AG08396 (cell line): ENCODE results near the gene ENTREP3.
"Not testable (repeated sequence)": the region's sequence is repeated elsewhere in the genome, so short reads cannot be mapped to it uniquely, and the experiment has no call there.

Source experiments
- DNase-seq: peaks from one replicate; pipeline ENCODE4 v3.0.0; 2012; ENCODE audit warnings: low spot score, mixed read lengths

Gene ENTREP3, protein sequence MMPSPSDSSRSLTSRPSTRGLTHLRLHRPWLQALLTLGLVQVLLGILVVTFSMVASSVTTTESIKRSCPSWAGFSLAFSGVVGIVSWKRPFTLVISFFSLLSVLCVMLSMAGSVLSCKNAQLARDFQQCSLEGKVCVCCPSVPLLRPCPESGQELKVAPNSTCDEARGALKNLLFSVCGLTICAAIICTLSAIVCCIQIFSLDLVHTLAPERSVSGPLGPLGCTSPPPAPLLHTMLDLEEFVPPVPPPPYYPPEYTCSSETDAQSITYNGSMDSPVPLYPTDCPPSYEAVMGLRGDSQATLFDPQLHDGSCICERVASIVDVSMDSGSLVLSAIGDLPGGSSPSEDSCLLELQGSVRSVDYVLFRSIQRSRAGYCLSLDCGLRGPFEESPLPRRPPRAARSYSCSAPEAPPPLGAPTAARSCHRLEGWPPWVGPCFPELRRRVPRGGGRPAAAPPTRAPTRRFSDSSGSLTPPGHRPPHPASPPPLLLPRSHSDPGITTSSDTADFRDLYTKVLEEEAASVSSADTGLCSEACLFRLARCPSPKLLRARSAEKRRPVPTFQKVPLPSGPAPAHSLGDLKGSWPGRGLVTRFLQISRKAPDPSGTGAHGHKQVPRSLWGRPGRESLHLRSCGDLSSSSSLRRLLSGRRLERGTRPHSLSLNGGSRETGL

DNA sequence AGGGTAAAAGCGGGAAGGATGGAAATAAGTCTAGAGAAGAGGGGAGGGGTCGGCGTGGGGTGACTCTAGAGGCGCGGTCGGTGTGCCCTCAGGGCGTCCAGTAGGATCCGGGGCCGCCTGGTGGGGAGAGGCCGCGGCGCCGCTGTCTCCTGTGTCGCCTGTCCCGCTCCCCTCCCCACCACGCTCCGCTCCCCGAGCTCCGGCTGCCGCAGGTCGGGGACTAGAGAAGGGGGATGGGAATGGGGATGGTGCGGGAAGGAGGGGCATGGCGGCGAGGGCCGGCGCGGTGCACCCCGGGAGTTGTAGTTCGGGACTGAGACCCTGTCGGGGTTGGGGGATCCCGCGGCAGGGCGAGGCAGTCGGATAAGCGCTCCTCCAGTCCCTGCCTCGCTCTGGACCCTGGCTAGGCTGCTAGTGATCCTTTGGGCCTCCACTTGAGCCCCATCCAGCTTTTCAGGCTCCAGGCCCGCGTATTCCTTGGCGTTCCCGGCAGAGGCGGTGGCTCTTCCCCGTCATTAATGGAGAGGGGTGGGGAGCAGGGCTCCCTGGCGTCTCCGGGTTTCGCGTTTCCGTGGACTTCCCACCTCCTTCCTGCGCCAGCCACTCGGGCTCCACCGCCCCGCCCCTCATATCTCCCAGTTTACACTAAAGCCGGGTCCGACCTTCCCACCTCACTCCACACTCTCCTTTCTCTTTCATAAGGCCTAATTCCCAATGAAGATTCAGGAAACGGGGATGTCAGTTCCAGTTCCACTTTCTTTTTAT, at the start of gene ENTREP3:
ENTREP3 (minus strand) TSS at position 241 of the 765 bp plus-strand sequence. CDS start 606 bp downstream, outside the sequence.
- peak; percentile 92 for DNase-seq

DNA sequence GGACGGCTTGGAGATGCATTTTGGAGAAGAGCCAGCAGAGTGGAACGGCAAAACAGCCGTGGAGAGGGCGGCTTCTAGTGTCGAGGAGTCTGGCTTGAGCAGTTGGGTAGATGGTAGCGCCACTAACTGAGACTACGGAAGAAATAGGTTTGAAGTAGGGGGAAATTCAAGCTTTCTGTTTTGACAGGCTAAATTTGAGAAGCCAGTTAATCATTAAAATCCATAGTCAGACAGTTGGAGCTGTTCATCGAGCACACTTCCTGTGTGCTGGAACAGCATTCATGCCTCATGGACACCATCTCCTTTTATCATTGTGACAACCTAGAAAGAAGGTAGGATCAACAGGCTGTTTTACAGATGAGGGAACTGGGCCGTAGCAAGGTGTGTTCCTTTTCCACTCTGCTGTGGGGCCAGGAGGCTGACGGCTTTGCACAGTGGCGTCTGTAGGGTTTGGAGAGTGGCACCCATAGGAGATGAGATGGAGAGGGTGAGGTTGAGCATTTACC, 49.3 kb upstream of the ENTREP3 start:
- DNase-seq: no peak

DNA sequence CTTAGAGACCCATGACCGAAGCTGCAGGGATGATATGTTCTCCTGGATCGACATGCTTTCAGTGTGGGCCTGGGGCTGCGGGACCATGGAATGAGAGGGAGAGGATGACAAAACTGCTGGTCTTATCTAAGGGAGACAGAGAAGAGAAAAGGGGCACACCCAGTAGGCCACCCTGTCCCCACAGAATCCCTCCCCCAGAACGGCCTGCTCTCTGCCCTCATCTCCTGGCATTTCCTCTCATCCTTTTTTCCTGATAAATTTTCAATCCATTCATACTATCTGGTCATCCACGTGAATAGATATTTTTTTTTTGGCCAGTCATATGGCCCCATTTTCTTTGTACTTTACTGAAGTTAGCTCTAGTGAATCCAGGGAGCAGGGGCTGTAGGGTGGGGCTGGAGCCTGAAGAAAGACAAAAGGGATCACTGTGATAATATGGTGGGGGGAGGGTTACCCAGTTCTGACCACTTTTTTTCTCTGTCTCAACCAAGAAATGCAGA, 46.1 kb upstream of the ENTREP3 start, which contains the start of gene PKLR:
PKLR (minus strand) TSS at position 97 of the 500 bp plus-strand sequence; CDS start at position 54, 43 bp downstream.
- DNase-seq: no peak

DNA sequence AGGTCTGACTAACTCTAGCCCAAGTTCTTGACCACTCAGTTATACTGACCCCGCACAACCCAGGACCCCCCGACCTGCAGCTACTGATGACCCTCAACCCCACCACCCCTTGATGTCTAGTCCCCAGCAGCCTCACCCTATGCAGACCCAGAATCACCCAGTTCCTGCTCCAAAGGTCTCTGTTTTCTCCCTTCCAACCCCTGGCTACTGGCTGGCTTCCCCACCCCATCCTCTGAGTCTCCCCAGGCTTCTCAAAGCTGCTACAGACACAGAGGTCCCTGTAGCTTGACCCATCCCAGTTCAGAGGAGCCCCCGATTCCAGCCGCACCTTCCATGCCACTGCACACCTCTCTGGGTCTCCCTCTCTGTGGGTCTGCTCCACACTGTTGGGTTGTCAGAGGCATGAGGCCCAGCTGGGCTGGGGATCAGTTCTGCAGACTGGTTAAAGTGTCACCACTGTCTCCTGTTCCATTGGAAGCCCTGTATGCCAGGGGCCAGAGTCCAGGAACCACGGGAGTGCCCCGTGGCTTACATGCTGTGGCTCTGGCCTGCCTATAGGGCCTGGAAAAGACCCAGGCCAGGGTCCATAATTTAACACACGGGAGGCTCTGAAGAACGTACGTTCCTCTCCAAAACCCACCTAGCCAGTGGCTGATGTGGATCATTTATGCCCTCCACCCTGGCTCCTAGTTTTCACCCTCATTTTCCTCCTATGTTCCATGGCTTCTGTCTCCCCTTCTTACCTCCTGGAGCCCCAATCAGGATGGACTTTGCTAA, 45.5 kb upstream of the ENTREP3 start:
- no peak for DNase-seq

DNA sequence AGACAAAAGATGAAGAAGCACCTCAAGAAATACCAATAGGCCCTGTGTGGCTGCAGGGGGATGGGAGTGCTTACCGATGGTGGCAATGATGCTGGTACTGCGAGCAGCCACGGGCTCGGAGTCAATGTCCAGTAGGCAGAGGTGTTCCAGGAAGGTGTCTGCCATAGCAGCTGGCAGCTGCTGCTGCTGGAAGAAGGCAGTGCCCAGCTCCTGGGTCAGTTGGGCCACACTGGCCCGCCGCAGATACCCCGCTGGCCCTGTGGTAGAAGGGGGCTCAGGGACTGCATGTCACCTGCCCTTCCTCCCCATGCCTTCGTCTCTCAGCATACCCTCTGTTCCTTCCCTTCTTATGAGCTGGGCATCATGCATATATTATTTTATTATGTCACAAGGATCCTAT, 44.7 kb upstream of the ENTREP3 start:
- no peak for DNase-seq

DNA sequence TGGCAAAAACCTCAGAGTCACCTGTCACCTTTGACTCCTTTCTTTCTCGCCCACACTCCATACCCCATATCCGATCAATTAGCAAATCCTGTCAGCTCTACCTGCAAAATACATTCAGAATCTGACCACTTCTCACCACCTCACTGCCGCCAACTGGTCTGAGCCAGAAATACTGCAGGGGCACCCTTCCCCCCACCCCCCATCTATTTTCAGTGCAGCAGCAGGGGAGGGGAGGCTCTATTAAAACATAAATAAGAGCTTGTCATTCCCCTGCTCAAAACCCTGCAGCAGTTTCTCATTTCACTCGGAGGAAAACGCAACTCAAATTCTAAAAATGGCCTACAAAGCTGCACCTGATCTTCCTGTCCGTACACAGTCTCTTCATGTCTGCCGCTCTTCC, 42.1 kb upstream of the ENTREP3 start:
- no peak for DNase-seq

DNA sequence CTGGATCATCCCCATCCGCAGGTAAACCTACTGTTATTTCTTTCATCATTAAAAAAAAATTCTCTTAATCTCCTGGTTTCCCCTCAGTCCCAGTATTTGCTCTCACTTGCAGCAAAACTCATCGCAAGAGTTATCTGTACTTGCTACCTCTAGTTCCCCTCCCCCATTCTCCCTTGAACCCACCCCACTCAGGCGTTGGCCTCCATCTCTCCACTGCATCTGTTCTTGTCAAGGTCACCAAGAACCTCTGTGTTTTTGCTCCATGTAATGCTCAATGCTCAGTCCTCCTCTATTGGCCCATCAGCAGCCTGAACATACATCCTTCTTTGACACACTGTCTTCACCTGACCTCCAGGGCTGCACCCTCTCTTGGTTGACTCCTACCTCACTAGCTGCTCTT, 41.4 kb upstream of the ENTREP3 start:
- no peak for DNase-seq

DNA sequence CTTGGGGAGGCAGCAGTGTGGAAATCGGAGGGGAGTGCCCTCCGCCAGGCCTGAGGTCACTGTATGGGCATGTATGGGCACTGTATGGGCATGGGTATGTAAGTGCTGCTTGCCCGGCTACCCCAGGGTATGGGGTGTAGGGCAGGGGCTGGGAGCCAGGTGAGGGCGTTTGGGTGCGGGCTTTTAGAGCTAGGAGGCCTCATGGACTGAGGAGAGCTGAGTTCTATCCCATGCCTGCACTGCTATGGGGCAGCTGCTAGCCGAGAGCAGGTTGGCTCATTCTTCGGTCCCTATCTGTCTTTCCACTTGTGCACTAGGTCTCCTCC, 40.6 kb upstream of the ENTREP3 start:
- no peak for DNase-seq

DNA sequence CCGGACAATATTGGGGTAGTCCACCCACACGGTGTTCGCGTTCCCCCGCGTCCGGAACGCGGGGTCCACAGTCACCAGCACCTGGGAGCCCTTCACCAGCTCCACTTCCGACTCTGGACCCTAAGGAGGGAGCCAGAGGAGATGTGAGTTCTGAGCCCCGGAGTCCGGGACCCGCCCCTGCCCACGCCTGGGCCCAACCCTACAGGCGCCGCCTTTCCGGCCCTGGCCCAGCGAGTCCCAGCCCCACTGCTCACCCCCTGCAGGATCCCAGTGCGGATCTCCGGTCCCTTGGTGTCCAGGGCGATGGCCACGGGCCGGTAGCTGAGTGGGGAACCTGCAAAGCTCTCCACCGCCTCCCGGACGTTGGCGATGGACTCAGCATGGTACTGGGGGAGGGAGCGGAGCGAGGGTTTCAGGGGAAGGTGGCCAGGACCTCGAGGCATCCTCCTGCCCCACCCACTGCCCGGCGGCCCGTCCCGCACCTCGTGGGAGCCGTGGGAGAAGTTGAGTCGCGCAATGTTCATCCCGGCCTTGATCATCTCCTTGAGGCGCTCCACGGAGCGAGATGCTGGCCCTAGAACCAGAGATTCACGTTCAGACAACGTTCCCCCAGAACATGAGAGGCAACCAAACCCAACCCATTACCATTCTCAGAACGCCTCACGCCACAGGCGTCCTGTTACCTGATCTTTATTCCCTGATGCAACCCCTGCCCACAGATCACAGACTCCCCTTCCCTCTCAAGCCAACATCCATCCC, 40.1 kb upstream of the ENTREP3 start:
- no peak for DNase-seq

DNA sequence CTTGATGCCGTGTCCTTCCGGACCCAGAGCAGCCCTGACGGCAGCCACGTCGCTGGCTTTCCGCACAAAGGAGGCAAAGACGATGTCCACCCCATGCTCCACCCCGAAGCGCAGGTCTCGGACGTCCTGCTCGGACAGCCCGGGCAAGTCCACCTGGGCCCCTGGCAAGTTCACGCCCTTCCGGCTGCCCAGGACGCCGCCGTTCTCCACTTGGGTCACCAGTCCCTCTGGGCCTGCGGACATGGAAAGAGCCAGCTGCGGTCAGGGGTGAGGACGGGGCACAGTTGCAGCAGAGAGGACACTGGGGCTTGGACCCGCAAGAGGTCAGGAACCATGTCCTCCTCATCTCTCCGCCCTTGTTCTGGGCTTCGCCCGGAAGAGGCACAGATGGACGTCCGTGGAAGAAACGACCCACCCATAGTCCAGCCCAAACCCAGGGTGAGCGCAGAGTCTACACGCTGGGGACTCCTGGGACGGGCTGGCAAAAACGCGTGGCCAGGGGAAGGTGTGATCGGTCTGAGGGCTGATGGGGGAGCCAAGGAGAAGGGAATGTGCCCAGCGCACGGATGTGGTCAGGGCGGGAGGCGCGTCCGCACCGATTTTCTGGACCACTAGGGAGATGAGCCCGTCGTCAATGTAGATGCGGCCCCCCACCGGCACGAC, 39.4 kb upstream of the ENTREP3 start:
- no peak for DNase-seq

DNA sequence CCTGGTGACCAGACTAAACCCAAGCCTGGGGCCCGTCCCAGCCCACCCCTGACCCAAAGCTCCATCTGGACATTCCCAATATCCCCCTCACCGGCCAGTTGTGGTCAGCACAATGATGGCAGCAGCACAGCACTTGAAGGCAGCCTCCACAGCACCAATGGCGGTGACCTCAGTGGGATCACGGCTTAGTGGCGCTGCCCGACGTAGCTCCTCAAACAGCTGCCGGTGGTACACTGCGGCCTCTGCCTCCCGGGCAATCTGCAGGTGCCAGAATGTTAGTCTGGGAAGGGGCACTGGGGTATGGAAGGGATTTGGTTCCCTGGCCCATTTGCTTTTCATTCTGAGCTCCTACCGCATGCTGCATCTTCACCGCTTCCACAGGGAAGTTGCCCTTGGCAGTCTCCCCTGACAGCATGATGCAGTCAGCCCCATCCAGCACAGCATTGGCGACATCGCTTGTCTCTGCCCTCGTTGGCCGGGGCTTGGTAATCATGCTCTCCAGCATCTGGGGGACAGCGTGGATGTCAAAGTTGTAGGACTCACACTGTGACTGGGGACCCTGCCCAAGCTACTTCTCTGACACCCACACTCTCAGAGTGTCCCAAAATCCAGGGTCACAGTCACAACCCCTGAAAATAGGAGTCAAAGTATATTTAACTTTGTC, 37.9 kb upstream of the ENTREP3 start:
- DNase-seq: no peak

DNA sequence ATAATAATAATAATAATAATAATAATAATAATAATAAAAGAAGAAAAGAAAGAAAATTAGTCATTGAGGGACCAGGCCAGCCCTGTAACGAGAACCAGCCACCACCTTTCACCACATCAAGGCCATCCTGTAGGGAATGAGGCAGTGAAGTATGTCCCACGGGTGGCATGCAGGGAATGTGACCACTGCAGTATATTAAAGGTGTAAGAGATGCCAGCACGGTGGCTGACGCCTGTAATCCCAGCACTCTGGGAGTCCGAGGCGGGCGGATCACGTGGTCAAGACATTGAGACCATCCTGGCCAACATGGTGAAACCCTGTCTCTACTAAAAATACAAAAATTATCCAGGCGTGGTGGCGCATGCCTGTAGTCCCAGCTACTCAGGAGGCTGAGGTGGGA, 35.7 kb upstream of the ENTREP3 start:
- not testable (repeated sequence) for DNase-seq

DNA sequence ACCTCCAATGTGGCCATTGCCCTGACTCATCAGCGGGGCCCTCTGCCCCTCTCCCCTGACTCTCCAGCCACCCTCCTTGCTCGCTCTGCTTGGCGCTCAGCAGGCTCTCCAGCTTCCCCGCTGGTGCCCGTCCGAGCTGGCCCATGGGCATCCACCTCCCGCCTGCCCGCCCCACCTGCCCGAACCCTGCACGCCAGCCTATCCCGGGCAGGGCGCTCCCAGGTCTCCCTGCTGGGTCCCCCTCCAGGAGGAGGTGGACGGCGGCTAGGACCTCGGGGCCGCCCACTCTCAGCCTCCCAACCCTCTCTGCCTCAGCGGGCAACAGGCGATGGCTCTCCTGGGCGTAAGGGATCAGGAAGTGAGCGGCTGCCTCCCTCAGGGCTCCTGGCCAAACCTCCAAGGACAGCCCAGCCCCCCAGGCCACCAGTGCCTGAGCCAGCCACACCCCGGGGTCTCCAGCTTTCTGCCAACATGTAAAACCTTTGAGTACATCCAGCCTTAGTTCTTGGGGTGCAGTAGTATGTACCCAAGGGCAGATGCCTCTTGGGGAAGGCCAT, 32.8 kb upstream of the ENTREP3 start:
- DNase-seq: no peak

DNA sequence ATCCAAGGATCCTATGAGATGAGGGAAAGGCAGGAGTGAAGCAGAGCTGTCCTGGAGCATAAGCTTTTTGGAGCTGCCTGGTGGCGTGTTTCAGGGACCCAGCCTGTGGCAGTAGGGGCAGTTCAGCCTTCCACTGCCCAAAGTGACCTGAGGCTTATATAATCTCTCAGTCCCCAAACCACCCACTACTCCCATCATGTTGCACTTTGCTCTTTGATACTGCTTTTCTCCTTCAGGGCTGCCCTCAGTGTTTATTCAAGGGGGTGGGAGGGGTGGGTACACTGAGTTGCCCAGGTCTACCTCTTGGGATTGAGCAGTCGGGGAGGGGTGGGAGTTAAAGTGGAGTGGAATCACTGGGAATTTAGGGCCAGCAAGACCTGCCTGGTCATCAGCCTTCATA, 31.3 kb upstream of the ENTREP3 start:
- no peak for DNase-seq

DNA sequence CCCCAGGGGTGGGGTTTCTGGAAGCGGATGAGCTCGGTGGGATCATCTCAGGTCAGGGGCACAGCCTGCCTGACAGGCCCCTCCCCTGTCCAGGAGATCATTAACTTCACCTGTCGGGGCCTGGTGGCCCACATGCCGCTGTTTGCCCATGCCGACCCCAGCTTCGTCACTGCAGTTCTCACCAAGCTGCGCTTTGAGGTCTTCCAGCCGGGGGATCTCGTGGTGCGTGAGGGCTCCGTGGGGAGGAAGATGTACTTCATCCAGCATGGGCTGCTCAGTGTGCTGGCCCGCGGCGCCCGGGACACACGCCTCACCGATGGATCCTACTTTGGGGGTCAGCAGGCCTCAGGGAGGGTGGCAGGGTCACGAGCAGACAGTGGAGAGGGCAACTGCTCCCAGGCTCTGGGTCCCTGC, 30.4 kb upstream of the ENTREP3 start:
- no peak for DNase-seq

DNA sequence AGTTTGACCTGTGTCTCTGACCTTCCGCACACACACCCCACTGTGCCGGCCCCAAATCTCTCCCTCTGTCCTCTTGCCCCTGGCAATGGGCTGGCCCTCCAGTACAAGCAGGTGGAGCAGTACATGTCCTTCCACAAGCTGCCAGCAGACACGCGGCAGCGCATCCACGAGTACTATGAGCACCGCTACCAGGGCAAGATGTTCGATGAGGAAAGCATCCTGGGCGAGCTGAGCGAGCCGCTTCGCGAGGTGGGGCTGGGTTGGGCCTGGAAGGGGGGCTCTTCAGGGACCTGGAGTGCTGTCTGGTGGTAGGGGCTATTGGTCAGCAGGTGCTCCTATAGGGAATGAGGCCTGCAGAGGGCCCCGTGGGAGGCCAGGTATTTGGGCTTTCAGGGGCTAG, 29.8 kb upstream of the ENTREP3 start:
- no peak for DNase-seq

DNA sequence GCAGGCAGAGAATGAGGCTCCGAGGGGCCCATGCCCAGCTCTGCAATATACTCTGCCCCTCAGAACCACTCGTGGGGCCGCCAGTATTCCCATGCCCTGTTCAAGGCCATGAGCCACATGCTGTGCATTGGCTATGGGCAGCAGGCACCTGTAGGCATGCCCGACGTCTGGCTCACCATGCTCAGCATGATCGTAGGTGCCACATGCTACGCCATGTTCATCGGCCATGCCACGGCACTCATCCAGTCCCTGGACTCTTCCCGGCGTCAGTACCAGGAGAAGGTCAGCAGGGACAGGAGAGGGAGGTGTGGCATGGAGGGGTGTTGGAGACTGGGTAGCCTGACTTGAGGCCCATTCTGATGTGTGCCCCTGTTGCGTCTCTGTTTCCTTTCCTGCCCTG, 29.2 kb upstream of the ENTREP3 start:
- no peak for DNase-seq

DNA sequence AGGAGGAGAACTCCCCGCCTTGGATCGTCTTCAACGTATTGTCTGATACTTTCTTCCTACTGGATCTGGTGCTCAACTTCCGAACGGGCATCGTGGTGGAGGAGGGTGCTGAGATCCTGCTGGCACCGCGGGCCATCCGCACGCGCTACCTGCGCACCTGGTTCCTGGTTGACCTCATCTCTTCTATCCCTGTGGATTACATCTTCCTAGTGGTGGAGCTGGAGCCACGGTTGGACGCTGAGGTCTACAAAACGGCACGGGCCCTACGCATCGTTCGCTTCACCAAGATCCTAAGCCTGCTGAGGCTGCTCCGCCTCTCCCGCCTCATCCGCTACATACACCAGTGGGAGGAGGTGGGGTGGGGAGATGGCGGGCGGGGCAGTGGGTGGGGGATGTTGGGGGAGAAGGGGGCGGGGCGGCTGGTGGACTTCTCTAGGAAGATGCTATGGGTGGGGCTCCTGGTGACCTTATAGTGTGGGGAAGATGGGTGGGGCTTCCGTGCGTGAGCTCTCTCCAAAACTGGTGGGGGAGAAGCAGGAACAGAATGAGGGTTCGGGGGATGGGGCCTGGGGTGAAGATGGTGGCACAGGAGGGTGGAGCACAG, 27.3 kb upstream of the ENTREP3 start:
- DNase-seq: no peak

DNA sequence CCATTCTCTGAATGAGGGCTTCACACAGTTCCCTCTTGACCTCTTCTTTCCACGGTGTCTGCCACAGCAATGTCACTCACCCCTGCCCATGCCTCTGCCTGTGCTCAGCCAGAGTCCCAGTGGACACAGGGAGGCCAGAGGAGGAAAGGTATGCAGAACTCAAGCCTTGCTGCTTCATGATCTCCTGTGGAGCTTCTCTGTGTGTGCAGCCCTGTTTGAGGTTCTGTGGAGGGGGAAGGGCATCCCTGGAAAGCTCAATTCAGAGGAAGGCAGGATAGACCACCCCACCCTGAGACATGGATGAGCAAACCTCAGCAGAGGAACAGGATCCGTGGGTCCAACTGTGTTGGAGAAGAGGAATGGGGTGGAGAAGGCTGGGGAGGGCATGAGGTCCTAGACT, 24.0 kb upstream of the ENTREP3 start:
- no peak for DNase-seq
